Measurements from ENCODE around the gene TOMM22. TPM values are rescaled to one million over a fixed set of nuclear protein-coding genes. Genes with fewer than 3 reads are reported as not detected.

Gene TOMM22
- total and polyA plus RNA-seq, 2 donors (not counting 3 experiments of a cell fraction or from before 2014, with no cell fraction given): 62.3 to 98.8 TPM

GRCh38 chr22:38732251-38732815, 50.6 kb downstream of the TOMM22 start:
- H3K27me3 ChIP-seq (ENCODE audit: control insufficient read depth in 2 of 2, insufficient read depth in 2 of 2, low read length in 2 of 2): no peaks in the 10 kb centered on the region
- TF ChIP-seq MAX (IDR thresholded peaks at IDR 0.05; ENCODE audit: insufficient read depth, insufficient read length): no peak
- no peak for TF ChIP-seq GATA2 (IDR thresholded peaks at IDR 0.05; ENCODE audit: insufficient read depth, insufficient read length, low read depth, low read length)
- TF ChIP-seq FOS (IDR thresholded peaks at IDR 0.05; ENCODE audit: borderline replicate concordance, insufficient read depth, low read length): no peak
- TF ChIP-seq MYC (IDR thresholded peaks at IDR 0.05; ENCODE audit: low read depth, low read length): no peak
- no peak for TF ChIP-seq EZH2 (IDR thresholded peaks at IDR 0.05; ENCODE audit: borderline replicate concordance, low read depth, low read length, severe bottlenecking)
- TF ChIP-seq POLR2A (IDR thresholded peaks at IDR 0.05; ENCODE audit: low read depth, low read length): no peak
- TF ChIP-seq CTCF (IDR thresholded peaks at IDR 0.05; ENCODE audit: extremely low read depth in 1 of 2, insufficient read depth in 1 of 2, low read depth in 1 of 2, low read length in 2 of 2): no peak
- TF ChIP-seq JUN (IDR thresholded peaks at IDR 0.05; ENCODE audit: borderline replicate concordance, insufficient read depth, insufficient read length, low read depth): no peak
- TF ChIP-seq POLR2AphosphoS5 (IDR thresholded peaks at IDR 0.05; ENCODE audit: insufficient read depth, low read depth, low read length): no peak
- H3K9ac ChIP-seq (replicated peaks; ENCODE audit: extremely low read depth, insufficient read depth, low read length): no peak overlapping the region
- ChIA-PET CTCF (interaction anchor here (1.0 to 3.9 kb wide), 7 partner anchors 11 to 137 kb away, joined by 3 to 11 read pairs (median 4); partner anchors contain the start of gene GTPBP1), POLR2A (no interaction called here)
- FAIRE-seq (no peak), DNase-seq (ENCODE audit: low read depth, low spot score) (no peak)
- H2AFZ ChIP-seq (ENCODE audit: low read depth, low read length): no peak overlapping the region
- no peak overlapping the region for H3K27ac ChIP-seq (ENCODE audit: insufficient read depth, low read depth, low read length)
- no peak overlapping the region for H3K4me2 ChIP-seq (ENCODE audit: insufficient read depth, low read length)
- BruUV-seq (replicated peaks): no TSS peak
- no peaks in the 10 kb centered on the region for H3K4me1 ChIP-seq (ENCODE audit: control insufficient read depth, extremely low read depth, insufficient read depth, low read length)
- H3K9me1 ChIP-seq (replicated peaks; ENCODE audit: control insufficient read depth, extremely low read depth, insufficient read depth, low read length): no peaks in the 10 kb centered on the region
- no peak overlapping the region for H3K4me3 ChIP-seq (replicated peaks in 1 of 3; ENCODE audit: insufficient read depth in 1 of 3, low read depth in 1 of 3, low read length in 3 of 3)
- dilution Hi-C loops (cut with MboI; ENCODE audit: extremely low pct_ligation_motif_present, low sequenced_read_pairs) (no loop called here), intact Hi-C loops (cut with micrococcal nuclease) (no loop called here)
- peaks cover 13 to 55% of the 10 kb centered on the region in 2 experiments for H3K36me3 ChIP-seq (ENCODE audit: control insufficient read depth in 2 of 2, extremely low read depth in 1 of 2, insufficient read depth in 2 of 2, low read length in 2 of 2)
- H3K79me2 ChIP-seq (ENCODE audit: control insufficient read depth, insufficient read depth, low read length): no peaks in the 10 kb centered on the region
- no peaks in the 10 kb centered on the region for H3K9me3 ChIP-seq (replicated peaks; ENCODE audit: control insufficient read depth, insufficient read depth, low read length)
- no peaks in the 10 kb centered on the region for H4K20me1 ChIP-seq (replicated peaks; ENCODE audit: control insufficient read depth, extremely low read depth, insufficient read depth, low read length)

All from endothelial cell of umbilical vein (primary cell).